Measurements from ENCODE around the gene ISX. TPM values are rescaled to one million over a fixed set of nuclear protein-coding genes. Genes with fewer than 3 reads are reported as not detected.

The ISX gene
- total RNA-seq, 1 donor: not detected

DNA sequence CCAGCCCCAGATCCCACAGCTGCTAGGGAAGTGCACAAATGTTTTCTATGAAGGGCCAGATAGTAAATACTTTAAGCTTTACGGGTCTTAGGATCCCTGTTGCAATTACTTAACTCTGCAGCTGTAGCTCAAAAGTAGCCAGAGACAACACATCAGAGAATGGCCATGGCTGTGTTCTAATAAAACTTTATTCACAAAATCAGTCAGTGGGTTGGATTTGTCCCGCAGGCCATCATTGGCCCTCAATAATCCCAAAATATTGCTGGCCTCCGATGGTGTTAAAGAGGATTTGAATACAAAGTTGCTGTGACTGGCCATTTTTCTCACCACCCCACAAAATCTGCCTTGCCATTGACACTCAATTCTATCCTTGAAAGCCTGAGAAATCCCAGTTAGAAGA, 49.6 kb downstream of the ISX start:
- Histone ChIP-seq H3K27ac (ENCODE audit: low read depth, low read length) (no peak overlapping the region), H3K4me1 (ENCODE audit: insufficient read depth, low read length) (no peaks in the 10 kb centered on the region), H3K9me3 (ENCODE audit: low read depth, low read length) (no peaks in the 10 kb centered on the region), H3K36me3 (ENCODE audit: insufficient read depth, low read length) (no peaks in the 10 kb centered on the region), H2AFZ (ENCODE audit: low read length) (no peak overlapping the region), H3K27me3 (ENCODE audit: insufficient read depth, low read length) (no peaks in the 10 kb centered on the region), H4K20me1 (ENCODE audit: insufficient read depth, low read length) (no peaks in the 10 kb centered on the region), H3K4me2 (ENCODE audit: insufficient read depth, low read length) (no peak overlapping the region), H3K79me2 (ENCODE audit: insufficient read depth, low read length) (no peaks in the 10 kb centered on the region), H3K4me3 (ENCODE audit: insufficient read depth, low read length) (no peak overlapping the region)
- TF ChIP-seq, protein P1, sequence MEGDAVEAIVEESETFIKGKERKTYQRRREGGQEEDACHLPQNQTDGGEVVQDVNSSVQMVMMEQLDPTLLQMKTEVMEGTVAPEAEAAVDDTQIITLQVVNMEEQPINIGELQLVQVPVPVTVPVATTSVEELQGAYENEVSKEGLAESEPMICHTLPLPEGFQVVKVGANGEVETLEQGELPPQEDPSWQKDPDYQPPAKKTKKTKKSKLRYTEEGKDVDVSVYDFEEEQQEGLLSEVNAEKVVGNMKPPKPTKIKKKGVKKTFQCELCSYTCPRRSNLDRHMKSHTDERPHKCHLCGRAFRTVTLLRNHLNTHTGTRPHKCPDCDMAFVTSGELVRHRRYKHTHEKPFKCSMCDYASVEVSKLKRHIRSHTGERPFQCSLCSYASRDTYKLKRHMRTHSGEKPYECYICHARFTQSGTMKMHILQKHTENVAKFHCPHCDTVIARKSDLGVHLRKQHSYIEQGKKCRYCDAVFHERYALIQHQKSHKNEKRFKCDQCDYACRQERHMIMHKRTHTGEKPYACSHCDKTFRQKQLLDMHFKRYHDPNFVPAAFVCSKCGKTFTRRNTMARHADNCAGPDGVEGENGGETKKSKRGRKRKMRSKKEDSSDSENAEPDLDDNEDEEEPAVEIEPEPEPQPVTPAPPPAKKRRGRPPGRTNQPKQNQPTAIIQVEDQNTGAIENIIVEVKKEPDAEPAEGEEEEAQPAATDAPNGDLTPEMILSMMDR (IDR thresholded peaks at IDR 0.05; ENCODE audit: extremely low read depth, low read depth, low read length): no peak
- no peak for DNase-seq (ENCODE audit: insufficient read length, low spot score, missing footprints)

DNA sequence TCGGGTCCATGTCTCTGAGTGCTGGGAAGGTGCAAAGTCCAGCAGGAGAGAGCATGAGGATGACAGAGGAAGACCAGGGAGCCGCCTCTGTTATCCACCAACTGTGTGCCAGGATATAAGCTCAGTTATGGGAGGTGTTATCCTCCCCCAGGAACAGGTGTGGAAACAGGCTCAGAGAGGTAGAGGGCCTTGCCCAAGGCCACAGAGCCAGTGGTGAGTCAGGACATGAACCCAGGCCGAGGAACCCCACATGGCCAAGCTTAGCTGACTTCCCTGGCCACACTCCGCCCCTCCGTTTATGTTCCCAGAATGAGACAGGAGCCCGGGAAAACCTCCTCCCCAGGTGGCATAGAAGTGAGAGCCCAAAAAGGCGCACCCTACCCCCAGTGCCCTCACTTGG, 50.3 kb downstream of the ISX start:
- Histone ChIP-seq H3K4me2 (ENCODE audit: insufficient read depth, low read length) (no peak overlapping the region), H3K79me2 (ENCODE audit: insufficient read depth, low read length) (no peaks in the 10 kb centered on the region), H4K20me1 (ENCODE audit: insufficient read depth, low read length) (no peaks in the 10 kb centered on the region), H3K36me3 (ENCODE audit: insufficient read depth, low read length) (no peaks in the 10 kb centered on the region), H2AFZ (ENCODE audit: low read length) (no peak overlapping the region), H3K27ac (ENCODE audit: low read depth, low read length) (no peak overlapping the region), H3K27me3 (ENCODE audit: insufficient read depth, low read length) (no peaks in the 10 kb centered on the region), H3K4me3 (ENCODE audit: insufficient read depth, low read length) (no peak overlapping the region), H3K9me3 (ENCODE audit: low read depth, low read length) (no peaks in the 10 kb centered on the region), H3K4me1 (ENCODE audit: insufficient read depth, low read length) (no peaks in the 10 kb centered on the region)
- TF ChIP-seq, protein P1 (IDR thresholded peaks at IDR 0.05; ENCODE audit: extremely low read depth, low read depth, low read length): no peak
- DNase-seq (ENCODE audit: insufficient read length, low spot score, missing footprints): no peak

DNA sequence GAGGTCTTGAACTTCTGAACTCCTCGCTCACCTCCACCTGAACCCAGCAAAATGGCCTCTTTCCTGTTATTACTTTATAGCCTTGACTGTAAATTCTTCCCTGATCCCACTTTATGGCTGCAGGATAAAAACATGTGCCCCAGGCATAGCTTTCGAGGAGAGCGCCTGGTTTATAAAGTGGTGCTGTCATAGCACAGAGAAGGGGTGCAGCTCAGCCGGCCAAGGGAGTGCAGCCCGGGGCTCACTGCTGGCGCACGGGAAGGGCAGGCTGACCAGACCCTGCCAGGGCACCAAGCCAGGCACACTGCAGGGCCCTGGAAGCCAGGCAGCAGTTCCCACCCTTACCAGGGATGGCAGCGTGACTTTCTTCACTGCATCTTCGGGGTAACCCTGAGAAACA, 50.9 kb downstream of the ISX start:
- Histone ChIP-seq H3K27ac (ENCODE audit: low read depth, low read length) (no peak overlapping the region), H3K4me1 (ENCODE audit: insufficient read depth, low read length) (no peaks in the 10 kb centered on the region), H3K36me3 (ENCODE audit: insufficient read depth, low read length) (no peaks in the 10 kb centered on the region), H2AFZ (ENCODE audit: low read length) (no peak overlapping the region), H3K4me3 (ENCODE audit: insufficient read depth, low read length) (no peak overlapping the region), H3K27me3 (ENCODE audit: insufficient read depth, low read length) (no peaks in the 10 kb centered on the region), H4K20me1 (ENCODE audit: insufficient read depth, low read length) (no peaks in the 10 kb centered on the region), H3K79me2 (ENCODE audit: insufficient read depth, low read length) (no peaks in the 10 kb centered on the region), H3K4me2 (ENCODE audit: insufficient read depth, low read length) (no peak overlapping the region), H3K9me3 (ENCODE audit: low read depth, low read length) (no peaks in the 10 kb centered on the region)
- TF ChIP-seq, protein P1 (IDR thresholded peaks at IDR 0.05; ENCODE audit: extremely low read depth, low read depth, low read length): no peak
- no peak for DNase-seq (ENCODE audit: insufficient read length, low spot score, missing footprints)

DNA sequence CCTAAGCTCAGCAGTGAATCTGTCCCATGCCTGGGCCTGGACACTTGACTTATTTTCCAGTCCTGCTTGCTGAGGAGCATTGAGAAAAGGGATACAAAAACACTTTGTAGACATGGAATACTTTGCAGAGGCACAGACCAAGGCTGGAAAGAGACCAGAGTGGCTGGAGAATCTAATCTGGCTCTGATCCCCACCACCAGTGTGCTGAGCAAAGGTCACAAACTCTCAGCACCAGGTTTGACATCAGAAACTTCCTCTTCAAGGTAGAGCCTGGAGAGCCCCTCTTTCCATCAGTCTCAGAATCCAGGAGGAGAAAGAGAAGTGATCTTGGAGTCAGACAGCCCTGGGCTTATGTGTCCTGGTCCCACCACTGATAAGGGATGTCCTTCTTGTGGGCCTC, 53.5 kb downstream of the ISX start:
- H3K4me3 ChIP-seq (ENCODE audit: insufficient read depth, low read length): no peak overlapping the region
- no peaks in the 10 kb centered on the region for H4K20me1 ChIP-seq (ENCODE audit: insufficient read depth, low read length)
- H2AFZ ChIP-seq (ENCODE audit: low read length): no peak overlapping the region
- H3K4me1 ChIP-seq (ENCODE audit: insufficient read depth, low read length): no peaks in the 10 kb centered on the region
- no peaks in the 10 kb centered on the region for H3K27me3 ChIP-seq (ENCODE audit: insufficient read depth, low read length)
- no peaks in the 10 kb centered on the region for H3K79me2 ChIP-seq (ENCODE audit: insufficient read depth, low read length)
- H3K9me3 ChIP-seq (ENCODE audit: low read depth, low read length): no peaks in the 10 kb centered on the region
- TF ChIP-seq, protein P1 (IDR thresholded peaks at IDR 0.05; ENCODE audit: extremely low read depth, low read depth, low read length): no peak
- no peak overlapping the region for H3K27ac ChIP-seq (ENCODE audit: low read depth, low read length)
- H3K4me2 ChIP-seq (ENCODE audit: insufficient read depth, low read length): no peak overlapping the region
- H3K36me3 ChIP-seq (ENCODE audit: insufficient read depth, low read length): no peaks in the 10 kb centered on the region
- no peak for DNase-seq (ENCODE audit: insufficient read length, low spot score, missing footprints)

Data from osteoblast (primary cell).